Measurements from ENCODE around the gene CPXM1. TPM values are rescaled to one million over a fixed set of nuclear protein-coding genes. Genes with fewer than 3 reads are reported as not detected.

The CPXM1 gene
- total and polyA plus RNA-seq, 9 of the 15 experiments (the other 6 are each of a cell fraction or from before 2014, with no cell fraction given) = 0.04 to 1.1 (median 0.37) TPM; not detected in 2

DNA sequence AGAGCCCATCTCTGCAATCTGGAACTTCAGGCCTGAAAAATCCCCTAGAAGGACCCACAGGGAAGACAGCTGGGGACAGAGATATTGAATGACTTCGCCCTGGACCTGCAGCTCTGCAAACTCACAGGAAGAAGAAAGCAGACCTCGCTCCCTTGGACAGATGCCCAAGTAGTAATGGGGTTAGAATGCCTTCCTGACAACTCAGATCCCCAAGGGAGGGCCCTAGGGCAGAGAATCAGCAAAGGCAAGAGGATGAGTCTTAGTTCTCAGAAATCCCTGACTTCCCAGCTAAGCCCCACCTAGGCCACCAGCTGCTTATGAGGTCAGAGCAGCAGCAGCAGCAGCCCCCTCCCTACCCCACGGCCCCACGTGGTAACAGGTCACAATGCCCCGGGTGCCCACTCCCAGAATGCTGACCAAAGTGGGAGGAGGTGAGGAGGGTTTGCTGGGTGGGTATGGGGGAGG is 14.2 kb upstream of the CPXM1 start, which contains the start of gene C20orf141 (continued):
- TF ChIP-seq CHD7 (IDR thresholded peaks at IDR 0.05; ENCODE audit: low read depth, low read length) (no peak), ARID1B (IDR thresholded peaks at IDR 0.05) (peak; percentile 58), NR2C2 (CRISPR knock-in tag; IDR thresholded peaks at IDR 0.05) (no peak), NR2C2 (tag; IDR thresholded peaks at IDR 0.05) (no peak; the same call in 1 of the 2 replicates), ZBTB34 (CRISPR knock-in tag; IDR thresholded peaks at IDR 0.05) (no peak), GATA2 (CRISPR knock-in tag; IDR thresholded peaks at IDR 0.05) (peak; percentile 81), NR3C1 (CRISPR knock-in tag; IDR thresholded peaks at IDR 0.05) (no peak)

All from K562 (cell line).